OCI-LY1 (cell line): ENCODE results near the gene ZNF138.
"Not testable (repeated sequence)": the region's sequence is repeated elsewhere in the genome, so short reads cannot be mapped to it uniquely, and the experiment has no call there.

Experiments
- H2AFZ ChIP-seq: fragments of 200-600 bp; sonication (generic), shearing (Covaris generic); 2 replicates; pipeline ENCODE4 v1.6.0; 2014; ENCODE audit warnings: antibody characterized with exemption, mild to moderate bottlenecking, low read length
- H3F3A ChIP-seq: fragments of 200-600 bp; sonication (generic), shearing (Covaris generic); 2 replicates; pipeline ENCODE4 v1.6.0; 2014; ENCODE audit warnings: mild to moderate bottlenecking, antibody characterized with exemption, low read length, moderate library complexity; ENCODE audit not compliant: insufficient read depth
- H3K27ac ChIP-seq: fragments of 200-600 bp; sonication (generic); 2 replicates; pipeline ENCODE4 v1.5.1; 2014; ENCODE audit warnings: low read length, mixed run types, mild to moderate bottlenecking, low read depth; ENCODE audit not compliant: poor library complexity, severe bottlenecking
- H3K27me3 ChIP-seq: fragments of 200-600 bp; sonication (generic); 2 replicates; pipeline ENCODE4 v1.6.0; 2014; ENCODE audit warnings: antibody characterized with exemption, mild to moderate bottlenecking, low read length, moderate library complexity; ENCODE audit not compliant: insufficient read depth
- H3K36me3 ChIP-seq: fragments of 200-600 bp; sonication (generic); 2 replicates; pipeline ENCODE4 v1.6.1; 2014; ENCODE audit warnings: mild to moderate bottlenecking, antibody characterized with exemption, low read length, moderate library complexity, mixed read lengths; ENCODE audit not compliant: insufficient read depth
- H3K4me1 ChIP-seq: fragments of 200-600 bp; sonication (generic); 2 replicates; pipeline ENCODE4 v1.5.1; 2014; ENCODE audit warnings: mild to moderate bottlenecking, low read length, moderate library complexity; ENCODE audit not compliant: insufficient read depth, severe bottlenecking
- H3K4me2 ChIP-seq: fragments of 200-600 bp; sonication (generic), shearing (Covaris generic); 2 replicates; pipeline ENCODE4 v1.6.1; 2014; ENCODE audit warnings: low read length
- H3K4me3 ChIP-seq: fragments of 200-600 bp; sonication (generic); 2 replicates; pipeline ENCODE4 v1.5.1; 2014; ENCODE audit warnings: low read length, low read depth, mild to moderate bottlenecking, mixed read lengths; ENCODE audit not compliant: poor library complexity, severe bottlenecking
- H3K79me2 ChIP-seq: fragments of 200-600 bp; shearing (Covaris generic); 2 replicates; pipeline ENCODE4 v1.6.1; 2016; ENCODE audit warnings: mixed run types, low read length, mixed read lengths; ENCODE audit not compliant: insufficient read depth
- H3K9ac ChIP-seq: fragments of 200-600 bp; sonication (generic), shearing (Covaris generic); 2 replicates; pipeline ENCODE4 v1.6.1; 2014; ENCODE audit warnings: mild to moderate bottlenecking, low read length, mixed read lengths
- H3K9me2 ChIP-seq: fragments of 200-600 bp; sonication (generic), shearing (Covaris generic); 2 replicates; pipeline ENCODE4 v1.6.1; 2014; ENCODE audit warnings: low read depth, mild to moderate bottlenecking, low read length, mixed read lengths
- H3K9me3 ChIP-seq: fragments of 200-600 bp; shearing (Covaris generic); 2 replicates; pipeline ENCODE4 v1.6.1; 2014; ENCODE audit warnings: low read length, mixed read lengths
- H4K20me1 ChIP-seq: fragments of 200-600 bp; sonication (generic), shearing (Covaris generic); 2 replicates; pipeline ENCODE4 v1.6.0; 2016; ENCODE audit warnings: mild to moderate bottlenecking, low read length; ENCODE audit not compliant: insufficient read depth
- CTCF ChIP-seq: fragments of 200-600 bp; sonication (generic), shearing (Covaris generic); IDR thresholded peaks from 2 replicates; pipeline ENCODE4 v1.5.1; 2017; ENCODE audit warnings: mild to moderate bottlenecking, antibody characterized with exemption, low read length, moderate library complexity, mixed read lengths
- EZH2 ChIP-seq: fragments of 200-600 bp; sonication (generic), shearing (Covaris generic); IDR thresholded peaks from 2 replicates; pipeline ENCODE4 v1.8.0; 2017; ENCODE audit warnings: borderline replicate concordance, mixed run types, mild to moderate bottlenecking, antibody characterized with exemption, low read length, moderate library complexity, mixed read lengths

ZNF138 gene

DNA sequence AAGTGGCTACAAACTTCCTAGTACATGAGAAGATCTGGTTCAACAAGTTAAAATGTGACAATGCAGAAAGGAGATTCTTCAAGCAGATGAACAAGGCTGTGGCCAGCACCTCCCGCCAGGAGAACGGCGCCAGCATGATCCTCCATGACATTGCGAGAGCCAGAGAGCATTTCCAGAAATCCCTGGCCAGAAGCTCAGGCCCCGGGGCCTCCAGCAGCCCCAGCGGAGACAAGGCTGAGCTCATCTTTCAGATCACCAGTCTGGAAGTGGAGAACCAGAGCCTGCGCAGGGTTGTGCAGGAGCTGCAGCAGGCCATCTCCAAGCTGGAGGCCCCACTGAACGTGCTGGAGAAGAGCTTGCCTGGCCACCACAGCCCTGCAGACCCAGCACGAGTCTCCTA is 68.8 kb downstream of the ZNF138 start:
- Histone ChIP-seq H3K9me3 (no peaks in the 10 kb centered on the region), H3K27ac (no peak overlapping the region), H3K4me2 (no peak overlapping the region), H3K9me2 (0 out of 2 replicates have a peak, but pooled peaks cover 3% of the 10 kb centered on the region), H3K79me2 (no peaks in the 10 kb centered on the region), H3K36me3 (no peaks in the 10 kb centered on the region), H2AFZ (no peak overlapping the region), H3K27me3 (no peaks in the 10 kb centered on the region), H3K4me3 (no peak overlapping the region), H3K9ac (no peak overlapping the region), H4K20me1 (no peaks in the 10 kb centered on the region), H3K4me1 (no peaks in the 10 kb centered on the region), H3F3A (no peaks in the 10 kb centered on the region)
- TF ChIP-seq EZH2 = no peak
- no peak for TF ChIP-seq CTCF

- H3K27me3 ChIP-seq, H3K4me3 ChIP-seq, H3K4me1 ChIP-seq, H3K27ac ChIP-seq, H3K79me2 ChIP-seq, H3K36me3 ChIP-seq, H3K9ac ChIP-seq, H3K4me2 ChIP-seq, H2AFZ ChIP-seq, H3K9me3 ChIP-seq, H3F3A ChIP-seq, H3K9me2 ChIP-seq, H4K20me1 ChIP-seq: not testable (repeated sequence)
Observed at GRCh38 chr7:64863530-64863929, 69.3 kb downstream of the ZNF138 start.

- H3K79me2 ChIP-seq = no peaks in the 10 kb centered on the region
- H3K4me3 ChIP-seq = no peak overlapping the region
- H3K4me1 ChIP-seq = no peaks in the 10 kb centered on the region
- H3K9ac ChIP-seq = no peak overlapping the region
- no peak overlapping the region for H2AFZ ChIP-seq
- H3K4me2 ChIP-seq = no peak overlapping the region
- H3K9me3 ChIP-seq = no peaks in the 10 kb centered on the region
- H4K20me1 ChIP-seq = no peaks in the 10 kb centered on the region
- H3K36me3 ChIP-seq = no peaks in the 10 kb centered on the region
- H3K27ac ChIP-seq = no peak overlapping the region
- no peaks in the 10 kb centered on the region for H3K27me3 ChIP-seq
- no peaks in the 10 kb centered on the region for H3F3A ChIP-seq
- 0 out of 2 replicates have a peak, but pooled peaks cover 3% of the 10 kb centered on the region for H3K9me2 ChIP-seq
- TF ChIP-seq EZH2 (no peak), CTCF (no peak)
Observed at GRCh38 chr7:64863969-64864368, 69.7 kb downstream of the ZNF138 start.

- H3K9ac ChIP-seq = no peak overlapping the region
- no peaks in the 10 kb centered on the region for H3K4me1 ChIP-seq
- no peaks in the 10 kb centered on the region for H3K36me3 ChIP-seq
- H2AFZ ChIP-seq = no peak overlapping the region
- no peaks in the 10 kb centered on the region for H3K9me3 ChIP-seq
- H3K79me2 ChIP-seq = no peaks in the 10 kb centered on the region
- H3K27me3 ChIP-seq = no peaks in the 10 kb centered on the region; the same call in 1 of the 2 replicates
- H3F3A ChIP-seq = no peaks in the 10 kb centered on the region
- H3K9me2 ChIP-seq = no peaks in the 10 kb centered on the region
- no peak for TF ChIP-seq CTCF
- no peak for TF ChIP-seq EZH2
- no peak overlapping the region for H3K4me3 ChIP-seq
- H4K20me1 ChIP-seq = no peaks in the 10 kb centered on the region
- H3K27ac ChIP-seq = no peak overlapping the region
- H3K4me2 ChIP-seq = no peak overlapping the region
Observed at GRCh38 chr7:64867863-64868440, 73.7 kb downstream of the ZNF138 start.
